GM12874 (cell line): ENCODE data around the gene PDE4D.

Experiments used
- TF ChIP-seq, protein P1 (sequence below): IDR thresholded peaks from 2 replicates; pipeline ENCODE4 v1.5.1; 2011; ENCODE audit warnings: low read depth, mild to moderate bottlenecking, control low read depth, low read length, moderate library complexity; ENCODE audit not compliant: insufficient read depth

Gene PDE4D

DNA sequence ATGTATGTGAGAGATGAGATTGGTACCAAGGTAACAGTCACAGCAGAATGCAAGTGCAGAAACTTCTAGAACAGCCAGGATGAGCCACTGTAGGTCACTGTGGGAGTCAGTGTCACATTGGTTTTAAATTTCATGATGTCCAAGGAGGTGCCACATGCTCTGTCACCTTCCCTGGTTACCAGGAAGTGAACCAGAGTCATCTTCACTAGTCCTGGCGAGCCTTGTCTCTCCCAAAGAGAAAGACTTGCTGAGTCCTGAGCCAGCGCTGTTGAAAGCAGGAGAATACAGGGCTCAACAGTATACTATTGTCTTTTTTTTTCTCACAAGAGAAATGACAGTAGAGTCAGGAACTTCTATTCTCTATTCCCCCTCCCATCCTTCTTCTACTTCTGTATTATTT, 695.2 kb downstream of the PDE4D start:
- TF ChIP-seq, protein P1, sequence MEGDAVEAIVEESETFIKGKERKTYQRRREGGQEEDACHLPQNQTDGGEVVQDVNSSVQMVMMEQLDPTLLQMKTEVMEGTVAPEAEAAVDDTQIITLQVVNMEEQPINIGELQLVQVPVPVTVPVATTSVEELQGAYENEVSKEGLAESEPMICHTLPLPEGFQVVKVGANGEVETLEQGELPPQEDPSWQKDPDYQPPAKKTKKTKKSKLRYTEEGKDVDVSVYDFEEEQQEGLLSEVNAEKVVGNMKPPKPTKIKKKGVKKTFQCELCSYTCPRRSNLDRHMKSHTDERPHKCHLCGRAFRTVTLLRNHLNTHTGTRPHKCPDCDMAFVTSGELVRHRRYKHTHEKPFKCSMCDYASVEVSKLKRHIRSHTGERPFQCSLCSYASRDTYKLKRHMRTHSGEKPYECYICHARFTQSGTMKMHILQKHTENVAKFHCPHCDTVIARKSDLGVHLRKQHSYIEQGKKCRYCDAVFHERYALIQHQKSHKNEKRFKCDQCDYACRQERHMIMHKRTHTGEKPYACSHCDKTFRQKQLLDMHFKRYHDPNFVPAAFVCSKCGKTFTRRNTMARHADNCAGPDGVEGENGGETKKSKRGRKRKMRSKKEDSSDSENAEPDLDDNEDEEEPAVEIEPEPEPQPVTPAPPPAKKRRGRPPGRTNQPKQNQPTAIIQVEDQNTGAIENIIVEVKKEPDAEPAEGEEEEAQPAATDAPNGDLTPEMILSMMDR: no peak

DNA sequence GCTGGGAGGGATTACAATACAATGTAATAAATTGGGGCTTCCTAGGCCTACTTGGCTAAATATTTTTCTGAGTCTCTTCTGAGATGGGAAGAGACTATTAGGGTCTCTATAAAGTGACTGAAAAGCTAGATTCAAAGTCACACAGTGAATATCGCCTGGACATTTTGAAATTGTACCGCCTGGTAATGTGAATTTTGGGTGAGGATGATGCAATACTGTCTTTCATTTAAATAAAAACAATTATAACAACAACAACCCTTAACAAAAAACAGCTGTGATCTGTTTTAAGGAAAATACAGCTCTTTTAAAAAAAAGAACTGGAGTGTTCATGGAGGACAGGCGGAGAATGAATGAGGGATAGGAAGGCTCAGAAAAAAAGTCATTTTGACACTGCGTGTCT, 695.6 kb downstream of the PDE4D start:
- TF ChIP-seq, protein P1: no peak

DNA sequence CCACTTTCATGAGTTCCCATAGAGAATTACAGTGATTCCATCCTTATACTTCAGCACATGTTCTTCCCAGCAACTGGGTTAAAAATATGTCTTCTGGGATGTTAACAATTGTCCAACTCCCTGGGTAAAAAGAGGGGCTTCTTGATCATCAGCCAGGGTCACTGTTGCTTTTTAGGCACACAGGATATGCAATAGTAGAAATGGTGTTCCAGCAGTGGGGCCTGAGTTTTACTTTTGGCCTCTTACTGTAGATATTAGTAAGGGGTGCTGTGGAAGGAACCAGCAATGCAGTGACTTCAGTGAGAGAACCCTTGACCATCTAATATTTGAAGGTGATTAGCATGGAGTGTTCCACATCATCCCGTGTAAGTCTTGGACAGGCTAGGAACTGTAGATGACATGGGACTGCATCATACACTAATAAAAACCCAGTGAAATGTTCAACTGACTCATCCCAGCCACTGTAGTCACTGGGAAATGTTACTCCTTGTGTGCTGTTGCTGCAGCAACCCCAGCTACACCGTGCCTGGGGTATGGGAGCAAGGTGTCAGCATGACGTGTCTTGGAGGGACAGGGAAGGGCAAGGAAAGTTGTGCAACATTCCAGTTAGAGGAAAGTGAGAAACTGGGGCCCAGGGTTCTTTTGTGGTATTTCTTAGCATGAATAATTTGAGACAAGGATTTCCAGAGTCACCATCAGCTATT, 699.8 kb downstream of the PDE4D start:
- TF ChIP-seq, protein P1: no peak

DNA sequence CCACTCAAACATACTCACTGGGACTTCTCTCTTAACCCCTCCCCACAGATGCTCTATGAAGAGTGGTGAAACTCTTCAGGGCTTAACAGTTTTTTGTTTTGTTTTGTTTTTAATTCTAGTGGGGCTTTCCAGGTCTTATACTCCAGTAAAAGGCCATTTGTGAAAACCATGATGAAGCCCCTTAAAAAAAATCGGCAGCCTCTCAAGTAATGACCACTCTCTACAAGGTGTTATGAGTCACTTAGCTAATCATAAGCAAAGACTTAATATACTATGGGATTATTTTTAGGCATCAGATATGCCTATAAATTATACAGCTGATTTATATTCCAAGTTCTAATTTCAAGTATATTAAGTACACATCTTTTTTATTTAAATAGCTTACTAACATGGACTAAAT, 702.8 kb downstream of the PDE4D start:
- TF ChIP-seq, protein P1: no peak

DNA sequence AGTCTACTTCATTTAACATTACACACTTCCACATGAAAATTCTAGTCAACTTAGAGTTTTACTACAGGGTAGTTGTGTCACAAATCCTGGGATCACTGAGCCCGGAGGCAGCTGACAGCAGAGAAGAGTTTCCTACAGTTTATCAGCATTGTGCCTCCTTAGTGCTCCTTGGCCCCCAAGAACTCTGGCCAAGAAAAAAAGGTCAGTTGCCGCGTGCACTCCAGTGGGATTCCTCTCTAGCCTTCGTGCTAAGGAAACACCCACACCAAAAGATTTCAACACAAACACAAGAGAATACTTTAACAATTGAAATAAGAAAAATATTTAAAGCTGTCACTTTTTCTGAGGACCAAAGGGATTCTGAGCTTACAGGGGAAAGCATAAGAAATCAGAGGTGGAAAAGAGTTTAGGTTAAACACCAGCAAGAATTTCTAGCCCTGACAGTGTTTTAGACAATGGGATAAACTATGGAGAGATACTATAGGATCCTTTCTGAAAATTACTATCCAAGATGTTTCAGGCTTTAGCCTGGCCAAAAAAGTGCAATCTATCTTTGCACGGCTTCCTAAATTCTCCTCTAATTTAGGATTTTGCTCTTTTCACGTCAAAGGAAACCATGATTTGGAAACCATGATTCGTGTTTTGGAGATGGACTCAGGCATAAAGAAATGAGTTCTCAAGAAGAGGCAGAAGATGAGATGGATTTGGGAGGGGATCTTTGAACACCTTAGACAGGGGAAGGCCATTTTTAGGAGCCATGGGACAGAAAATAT, 703.9 kb downstream of the PDE4D start:
- TF ChIP-seq, protein P1: no peak

DNA sequence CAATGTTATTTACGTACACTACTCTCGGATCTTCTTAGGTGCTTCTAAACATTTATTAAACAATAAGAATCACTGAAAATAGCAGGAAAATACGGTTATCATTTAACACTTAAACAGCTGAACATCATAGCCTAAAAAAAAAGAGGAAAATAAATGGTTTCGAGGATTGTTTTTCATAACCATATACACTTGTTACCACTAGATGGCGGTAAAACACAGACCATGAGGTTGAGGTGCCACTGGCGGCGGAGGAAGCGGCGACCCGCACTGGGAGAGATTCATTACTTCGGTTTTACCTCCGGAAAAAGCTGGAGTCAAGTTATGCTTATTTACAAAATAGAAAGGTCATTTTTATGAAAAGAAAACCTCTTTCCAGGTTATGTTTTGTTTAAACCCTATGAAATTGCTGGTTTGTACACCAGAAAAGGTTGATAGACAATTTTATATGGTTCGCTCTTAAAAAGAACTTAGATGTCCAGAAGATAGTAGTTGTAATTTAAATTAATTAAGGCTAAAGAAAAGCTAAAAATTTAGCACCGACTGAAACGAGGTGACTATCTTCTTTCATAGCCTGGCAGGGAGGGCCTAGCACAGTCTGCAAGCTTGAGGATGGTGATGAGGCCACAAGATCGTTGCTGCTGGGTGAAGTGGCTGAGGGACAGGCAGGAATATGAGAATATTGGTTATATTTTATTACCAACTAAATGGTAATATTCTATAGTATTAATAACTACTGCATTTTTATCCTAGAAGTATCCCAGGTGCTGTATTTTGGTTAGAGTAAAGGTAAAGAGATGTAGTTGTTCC, 704.9 kb downstream of the PDE4D start:
- TF ChIP-seq, protein P1: peak; percentile 54; the same call in 1 of the 2 replicates

DNA sequence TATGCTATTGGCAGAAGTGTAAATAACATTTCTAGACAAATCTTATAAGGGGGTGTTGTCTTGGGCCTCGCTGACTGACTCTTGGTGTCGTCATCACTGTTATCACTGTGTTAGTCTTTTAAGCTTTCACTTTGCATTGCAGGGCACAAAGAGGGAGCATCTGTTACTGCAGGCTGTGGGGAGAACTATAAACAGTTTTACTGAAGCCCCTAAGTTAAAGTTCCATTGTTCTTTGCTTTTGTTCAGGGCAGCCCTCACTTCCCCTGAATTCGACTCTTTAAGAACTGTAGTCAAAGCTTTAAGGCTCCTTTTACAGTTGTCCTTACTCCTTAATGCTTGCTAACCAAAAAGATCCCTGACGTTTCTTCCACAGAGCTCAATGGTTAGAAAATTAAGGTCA, 705.7 kb downstream of the PDE4D start:
- TF ChIP-seq, protein P1: no peak
